ENCODE data around the gene SAE1. TPM values are rescaled to one million over a fixed set of nuclear protein-coding genes. Genes with fewer than 3 reads are reported as not detected.
"Not testable (repeated sequence)": the region's sequence is repeated elsewhere in the genome, so short reads cannot be mapped to it uniquely, and the experiment has no call there.

Gene SAE1
- total RNA-seq, 1 experiment from 2014 or later: 234 TPM

GRCh38 chr19:47135156-47135555, 4.5 kb downstream of the SAE1 start:
- no peak overlapping the region for H3K4me2 ChIP-seq (ENCODE audit: insufficient read depth, insufficient read length, low read length)
- no peaks in the 10 kb centered on the region for H3K27me3 ChIP-seq (ENCODE audit: insufficient read depth, low read length)
- Mint-ChIP-seq H3K9me3 (peaks cover 3 to 8% of the 10 kb centered on the region in 2 experiments; a peak in 3 of 5 replicates), H3K4me1 (peaks cover 27 to 39% of the 10 kb centered on the region in 2 experiments), H3K4me3 (no peak overlapping the region; a peak in 2 of 5 replicates), H3K27ac (peak overlapping the region in 1 of 3 experiments; percentile 60; a peak in 2 of 7 replicates), H3K36me3 (ENCODE audit: insufficient read depth in 1 of 3, low read depth in 3 of 3) (peaks cover 44 to 73% (median 52%) of the 10 kb centered on the region in 3 experiments), H3K27me3 (ENCODE audit: low read depth) (no peaks in the 10 kb centered on the region)
- H2BK15ac ChIP-seq (ENCODE audit: low read depth, low read length): no peak overlapping the region
- H2AK5ac ChIP-seq (ENCODE audit: insufficient read length, low read length): no peak overlapping the region
- H4K5ac ChIP-seq (ENCODE audit: insufficient read length, low read depth, low read length): no peak overlapping the region
- no peak overlapping the region for H3T11ph ChIP-seq (ENCODE audit: low read length)
- no peak overlapping the region for H4K8ac ChIP-seq (replicated peaks; ENCODE audit: insufficient read length, low read depth, low read length)
- no peak overlapping the region for H3K9ac ChIP-seq (ENCODE audit: extremely low read depth, insufficient read length, low read length)
- H3K27ac ChIP-seq (ENCODE audit: insufficient read length, low read depth, low read length): no peak overlapping the region
- H2AFZ ChIP-seq (ENCODE audit: low read length): no peak overlapping the region
- H3K79me2 ChIP-seq (ENCODE audit: insufficient read depth, low read length): peaks cover 70% of the 10 kb centered on the region; the same call in 1 of the 2 replicates
- DNase-seq: no peak
- H2BK120ac ChIP-seq (ENCODE audit: low read depth, low read length, poor library complexity, severe bottlenecking): no peak overlapping the region
- H2BK20ac ChIP-seq (ENCODE audit: low read depth, low read length, poor library complexity, severe bottlenecking): no peak overlapping the region
- peaks cover 4% of the 10 kb centered on the region for H3K79me1 ChIP-seq (ENCODE audit: insufficient read depth, low read depth, low read length, poor library complexity, severe bottlenecking)
- H3K18ac ChIP-seq (ENCODE audit: insufficient read length, low read depth, low read length): no peak overlapping the region
- H3K23me2 ChIP-seq (ENCODE audit: insufficient read length, low read depth, low read length, poor library complexity, severe bottlenecking): no peaks in the 10 kb centered on the region
- TF ChIP-seq CTCF (conservative IDR thresholded peaks at IDR 0.05): no peak
- H3K56ac ChIP-seq (ENCODE audit: insufficient read length, low read depth, low read length): no peak overlapping the region
- H3K4ac ChIP-seq (ENCODE audit: low read depth, low read length): no peak overlapping the region
- H3K23ac ChIP-seq (ENCODE audit: insufficient read length, low read depth, low read length): no peak overlapping the region
- H3K14ac ChIP-seq (ENCODE audit: insufficient read depth, low read length): no peak overlapping the region
- no peak overlapping the region for H2BK5ac ChIP-seq (ENCODE audit: insufficient read length, low read length)
- no CpG with 5 or more reads among the region's 3 CpGs for WGBS (ENCODE audit: extremely low coverage, insufficient read length, low lambda C conversion rate)
- no peaks in the 10 kb centered on the region for H3K9me3 ChIP-seq (ENCODE audit: control insufficient read depth, low read depth, low read length)
- peaks cover 2% of the 10 kb centered on the region for H4K20me1 ChIP-seq (ENCODE audit: control insufficient read depth, insufficient read depth, insufficient read length)
- no peak overlapping the region for H4K91ac ChIP-seq (ENCODE audit: insufficient read length, low read depth, low read length)
- H3K4me1 ChIP-seq (ENCODE audit: insufficient read depth, low read length): peaks cover 2% of the 10 kb centered on the region; the same call in 1 of the 2 replicates
- H2BK12ac ChIP-seq (ENCODE audit: insufficient read length, low read depth, low read length): no peak overlapping the region

GRCh38 chr19:47141252-47141651, 10.6 kb downstream of the SAE1 start:
- not testable (repeated sequence) for H3K18ac ChIP-seq (ENCODE audit: insufficient read length, low read depth, low read length); H3K27me3 ChIP-seq (ENCODE audit: insufficient read depth, low read length); H3K23ac ChIP-seq (ENCODE audit: insufficient read length, low read depth, low read length); H3K4me2 ChIP-seq (ENCODE audit: insufficient read depth, insufficient read length, low read length); H4K5ac ChIP-seq (ENCODE audit: insufficient read length, low read depth, low read length); H2AK5ac ChIP-seq (ENCODE audit: insufficient read length, low read length); H3K9me3 Mint-ChIP-seq; H3K4me1 Mint-ChIP-seq; H3K27ac ChIP-seq (ENCODE audit: insufficient read length, low read depth, low read length); H2BK120ac ChIP-seq (ENCODE audit: low read depth, low read length, poor library complexity, severe bottlenecking); H3K9ac ChIP-seq (ENCODE audit: extremely low read depth, insufficient read length, low read length); H4K20me1 ChIP-seq (ENCODE audit: control insufficient read depth, insufficient read depth, insufficient read length); H3K27me3 Mint-ChIP-seq (ENCODE audit: low read depth); H3K4ac ChIP-seq (ENCODE audit: low read depth, low read length); H2BK20ac ChIP-seq (ENCODE audit: low read depth, low read length, poor library complexity, severe bottlenecking); H2BK15ac ChIP-seq (ENCODE audit: low read depth, low read length); H4K91ac ChIP-seq (ENCODE audit: insufficient read length, low read depth, low read length); H2BK12ac ChIP-seq (ENCODE audit: insufficient read length, low read depth, low read length); H3T11ph ChIP-seq (ENCODE audit: low read length); H3K56ac ChIP-seq (ENCODE audit: insufficient read length, low read depth, low read length); H3K9me3 ChIP-seq (ENCODE audit: control insufficient read depth, low read depth, low read length); H3K4me1 ChIP-seq (ENCODE audit: insufficient read depth, low read length); H2BK5ac ChIP-seq (ENCODE audit: insufficient read length, low read length); H3K79me1 ChIP-seq (ENCODE audit: insufficient read depth, low read depth, low read length, poor library complexity, severe bottlenecking); H3K14ac ChIP-seq (ENCODE audit: insufficient read depth, low read length); H4K8ac ChIP-seq (replicated peaks; ENCODE audit: insufficient read length, low read depth, low read length); H3K23me2 ChIP-seq (ENCODE audit: insufficient read length, low read depth, low read length, poor library complexity, severe bottlenecking); H2AFZ ChIP-seq (ENCODE audit: low read length)
- peaks cover 40 to 75% (median 57%) of the 10 kb centered on the region in 3 experiments; a peak in 6 of 7 replicates for H3K36me3 Mint-ChIP-seq (ENCODE audit: insufficient read depth in 1 of 3, low read depth in 3 of 3)
- H3K79me2 ChIP-seq (ENCODE audit: insufficient read depth, low read length): peaks cover 39% of the 10 kb centered on the region; the same call in 1 of the 2 replicates
- no CpG with 5 or more reads among the region's 7 CpGs for WGBS (ENCODE audit: extremely low coverage, insufficient read length, low lambda C conversion rate)
- peak overlapping the region in 1 of 2 experiments; percentile 34; a peak in 1 of 5 replicates for H3K4me3 Mint-ChIP-seq
- DNase-seq: peak; percentile 44
- peak overlapping the region; percentile 50 to 94 (median 89); a peak in 6 of 7 replicates for H3K27ac Mint-ChIP-seq

Data from H9 (cell line).